Measurements from ENCODE around the gene HSD17B12. TPM values are rescaled to one million over a fixed set of nuclear protein-coding genes. Genes with fewer than 3 reads are reported as not detected.

The HSD17B12 gene
- total and polyA plus RNA-seq, 2 experiments from 2014 or later: 128 to 168 TPM

- TF ChIP-seq ZNF462 (CRISPR knock-in tag; IDR thresholded peaks at IDR 0.05) (no peak), ZNF114 (CRISPR knock-in tag; IDR thresholded peaks at IDR 0.05) (no peak), NANOG (IDR thresholded peaks at IDR 0.05; ENCODE audit: borderline replicate concordance) (no peak), EZH2 (IDR thresholded peaks at IDR 0.05; ENCODE audit: low read depth, unreplicated experiment) (no peak), CREB1 (CRISPR knock-in tag; IDR thresholded peaks at IDR 0.05; ENCODE audit: low read depth) (no peak), STAT1 (IDR thresholded peaks at IDR 0.05; ENCODE audit: unreplicated experiment) (no peak)
Observed at GRCh38 chr11:43774786-43775185, 94.2 kb downstream of the HSD17B12 start (continued).

- Histone ChIP-seq H3K27me3 (ENCODE audit: insufficient read depth) (no peaks in the 10 kb centered on the region), H4K20me1 (replicated peaks; ENCODE audit: insufficient read depth) (peaks cover 11% of the 10 kb centered on the region), H3F3A (replicated peaks; ENCODE audit: low read depth) (no peaks in the 10 kb centered on the region), H3K4me3 (no peak overlapping the region), H3K36me3 (ENCODE audit: insufficient read depth) (no peaks in the 10 kb centered on the region; the same call in 1 of the 2 replicates), H3K9me2 (ENCODE audit: insufficient read depth) (no peaks in the 10 kb centered on the region), H3K4me2 (no peak overlapping the region), H2AFZ (no peak overlapping the region), H3K79me2 (replicated peaks; ENCODE audit: insufficient read depth) (peaks cover 69% of the 10 kb centered on the region), H3K4me1 (ENCODE audit: insufficient read depth) (no peaks in the 10 kb centered on the region), H3K27ac (ENCODE audit: low read depth) (no peak overlapping the region)
- H3K4me3 Mint-ChIP-seq: no peak overlapping the region
- H3K27me3 Mint-ChIP-seq (ENCODE audit: insufficient read depth, low read depth, poor library complexity): no peaks in the 10 kb centered on the region
- no peak for ATAC-seq
- H3K27ac Mint-ChIP-seq: no peak overlapping the region
- DNase-seq (ENCODE audit: low spot score): no peak
- peaks cover 47% of the 10 kb centered on the region for H3K36me3 Mint-ChIP-seq (ENCODE audit: low read depth)
- peaks cover 29% of the 10 kb centered on the region for H3K9me3 Mint-ChIP-seq
- no peak for TF ChIP-seq POLR2AphosphoS5 (IDR thresholded peaks at IDR 0.05; ENCODE audit: low read depth)
- TF ChIP-seq ZNF114 (CRISPR knock-in tag; IDR thresholded peaks at IDR 0.05): no peak
- TF ChIP-seq ZNF331 (CRISPR knock-in tag; IDR thresholded peaks at IDR 0.05; ENCODE audit: low read depth): no peak
- no peak for TF ChIP-seq REST (IDR thresholded peaks at IDR 0.05; ENCODE audit: unreplicated experiment)
- no peak for TF ChIP-seq STAT1 (IDR thresholded peaks at IDR 0.05; ENCODE audit: unreplicated experiment)
- no peaks in the 10 kb centered on the region for H3K4me1 Mint-ChIP-seq
Observed at GRCh38 chr11:43779306-43779705, 98.8 kb downstream of the HSD17B12 start.

Measured in GM23338 (cell line).